Parathyroid adenoma (tissue), 2 donors: ENCODE measurements around the gene CFAP45.

Source experiments
- H2AFZ ChIP-seq: fragments of 300-600 bp; sonication (generic); one replicate; pipeline ENCODE4 v1.7.0; 2017; ENCODE audit warnings: antibody characterized with exemption, mild to moderate bottlenecking
- H3K27ac ChIP-seq: fragments of 300-600 bp; sonication (generic); one replicate; pipeline ENCODE4 v1.7.0; 2017
- H3K27me3 ChIP-seq: fragments of 300-600 bp; sonication (generic); one replicate; pipeline ENCODE4 v1.7.0; 2017; ENCODE audit warnings: low read length; ENCODE audit not compliant: control insufficient read depth, insufficient read depth
- H3K36me3 ChIP-seq: fragments of 300-600 bp; sonication (generic); one replicate; pipeline ENCODE4 v1.7.0; 2017; ENCODE audit warnings: low read length; ENCODE audit not compliant: control insufficient read depth, insufficient read depth
- H3K4me1 ChIP-seq: fragments of 300-600 bp; sonication (generic); one replicate; pipeline ENCODE4 v1.7.0; 2017; ENCODE audit warnings: control low read depth
- H3K4me2 ChIP-seq: fragments of 300-600 bp; sonication (generic); one replicate; pipeline ENCODE4 v1.7.0; 2017; ENCODE audit warnings: low read length
- H3K4me3 ChIP-seq: fragments of 300-600 bp; sonication (generic); one replicate; pipeline ENCODE4 v1.7.0; 2017; ENCODE audit warnings: low read depth, low read length
- H3K79me2 ChIP-seq: fragments of 300-600 bp; sonication (generic); one replicate; pipeline ENCODE4 v1.7.0; 2017; ENCODE audit warnings: control low read depth
- H3K9ac ChIP-seq: fragments of 300-600 bp; sonication (generic); one replicate; pipeline ENCODE4 v1.7.0; 2017; ENCODE audit warnings: mild to moderate bottlenecking
- H3K9me3 ChIP-seq: fragments of 300-600 bp; sonication (generic); one replicate; pipeline ENCODE4 v1.7.0; 2017; ENCODE audit warnings: low read length; ENCODE audit not compliant: control insufficient read depth
- TF ChIP-seq, protein P1 (sequence below): fragments of 300-600 bp; sonication (generic); IDR thresholded peaks from one replicate; pipeline ENCODE4 v1.7.0; 2017; ENCODE audit warnings: antibody characterized with exemption, mild to moderate bottlenecking
- donor health status: primary hyperparathyroidism.

CFAP45 gene

DNA sequence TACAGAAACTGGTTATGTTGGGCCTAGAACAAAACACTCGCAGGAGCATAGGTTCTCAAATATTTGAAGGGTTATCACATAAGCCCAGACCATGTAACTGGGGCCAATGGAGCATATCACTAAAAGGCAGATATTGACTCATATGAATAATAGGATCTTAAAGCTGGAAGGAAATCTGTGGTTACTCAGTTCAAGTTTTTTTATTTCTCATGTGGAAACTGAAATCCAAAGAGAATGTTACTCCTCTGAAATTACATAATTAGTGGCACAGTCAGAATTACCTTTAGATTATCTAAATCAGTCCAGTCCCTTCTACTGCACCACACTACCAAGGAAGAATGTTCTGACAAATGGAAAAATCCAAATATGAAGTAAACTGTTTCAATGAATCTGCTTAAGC lies 61.2 kb downstream of the CFAP45 start:
- H3K79me2 ChIP-seq = no peaks in the 10 kb centered on the region
- no peak overlapping the region for H3K4me2 ChIP-seq
- H3K9me3 ChIP-seq = no peaks in the 10 kb centered on the region
- H3K9ac ChIP-seq = no peak overlapping the region
- H3K36me3 ChIP-seq = no peaks in the 10 kb centered on the region
- no peaks in the 10 kb centered on the region for H3K27me3 ChIP-seq
- H3K27ac ChIP-seq = no peak overlapping the region
- H2AFZ ChIP-seq = no peak overlapping the region
- TF ChIP-seq, protein P1, sequence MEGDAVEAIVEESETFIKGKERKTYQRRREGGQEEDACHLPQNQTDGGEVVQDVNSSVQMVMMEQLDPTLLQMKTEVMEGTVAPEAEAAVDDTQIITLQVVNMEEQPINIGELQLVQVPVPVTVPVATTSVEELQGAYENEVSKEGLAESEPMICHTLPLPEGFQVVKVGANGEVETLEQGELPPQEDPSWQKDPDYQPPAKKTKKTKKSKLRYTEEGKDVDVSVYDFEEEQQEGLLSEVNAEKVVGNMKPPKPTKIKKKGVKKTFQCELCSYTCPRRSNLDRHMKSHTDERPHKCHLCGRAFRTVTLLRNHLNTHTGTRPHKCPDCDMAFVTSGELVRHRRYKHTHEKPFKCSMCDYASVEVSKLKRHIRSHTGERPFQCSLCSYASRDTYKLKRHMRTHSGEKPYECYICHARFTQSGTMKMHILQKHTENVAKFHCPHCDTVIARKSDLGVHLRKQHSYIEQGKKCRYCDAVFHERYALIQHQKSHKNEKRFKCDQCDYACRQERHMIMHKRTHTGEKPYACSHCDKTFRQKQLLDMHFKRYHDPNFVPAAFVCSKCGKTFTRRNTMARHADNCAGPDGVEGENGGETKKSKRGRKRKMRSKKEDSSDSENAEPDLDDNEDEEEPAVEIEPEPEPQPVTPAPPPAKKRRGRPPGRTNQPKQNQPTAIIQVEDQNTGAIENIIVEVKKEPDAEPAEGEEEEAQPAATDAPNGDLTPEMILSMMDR = no peak
- H3K4me1 ChIP-seq = no peaks in the 10 kb centered on the region
- no peak overlapping the region for H3K4me3 ChIP-seq

DNA sequence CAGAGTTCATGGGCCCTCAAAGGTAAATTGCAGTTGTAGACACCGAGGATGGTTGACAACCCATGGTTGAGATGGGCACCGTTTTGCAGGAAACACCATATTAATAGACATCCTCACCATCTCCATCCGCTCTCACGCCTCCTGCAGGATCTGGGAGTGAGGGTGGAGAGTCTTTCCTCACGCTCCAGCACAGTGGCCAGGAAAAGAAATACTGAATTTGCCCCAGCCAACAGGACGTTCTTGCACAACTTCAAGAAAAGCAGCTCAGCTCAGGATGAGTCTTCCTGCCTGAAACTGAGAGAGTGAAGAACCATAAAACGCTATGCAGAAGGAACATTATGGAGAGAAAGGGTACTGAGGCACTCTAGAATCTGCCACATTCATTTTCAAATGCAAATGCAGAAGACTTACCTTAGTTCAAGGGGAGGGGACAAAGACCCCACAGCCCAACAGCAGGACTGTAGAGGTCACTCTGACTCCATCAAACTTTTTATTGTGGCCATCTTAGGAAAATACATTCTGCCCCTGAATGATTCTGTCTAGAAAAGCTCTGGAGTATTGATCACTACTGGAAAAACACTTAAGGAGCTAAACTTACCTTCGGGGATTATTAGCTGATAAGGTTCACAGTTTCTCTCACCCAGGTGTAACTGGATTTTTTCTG lies 64.0 kb downstream of the CFAP45 start:
- H2AFZ ChIP-seq = no peak overlapping the region
- H3K4me1 ChIP-seq = no peaks in the 10 kb centered on the region
- no peaks in the 10 kb centered on the region for H3K27me3 ChIP-seq
- H3K36me3 ChIP-seq = no peaks in the 10 kb centered on the region
- TF ChIP-seq, protein P1 = no peak
- no peak overlapping the region for H3K27ac ChIP-seq
- no peak overlapping the region for H3K4me3 ChIP-seq
- no peaks in the 10 kb centered on the region for H3K9me3 ChIP-seq
- no peak overlapping the region for H3K4me2 ChIP-seq
- no peaks in the 10 kb centered on the region for H3K79me2 ChIP-seq
- no peak overlapping the region for H3K9ac ChIP-seq

DNA sequence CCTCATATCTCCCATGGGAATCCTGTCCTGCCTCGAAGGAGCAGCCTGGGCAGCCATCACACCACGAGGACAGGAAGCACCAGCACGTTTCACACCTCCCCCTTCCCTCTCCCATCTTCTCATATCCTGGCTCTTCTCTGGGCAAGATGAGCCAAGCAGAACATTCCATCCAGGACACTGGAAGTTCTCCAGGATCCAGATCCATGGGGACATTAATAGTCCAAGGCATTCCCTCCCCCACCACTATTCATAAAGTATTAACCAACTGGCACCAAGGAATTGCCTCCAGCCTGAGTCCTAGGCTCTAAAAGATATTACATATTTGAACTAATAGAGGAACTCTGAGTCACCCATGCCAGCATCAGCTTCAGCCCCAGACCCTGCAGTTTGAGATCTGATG lies 64.6 kb downstream of the CFAP45 start:
- H3K4me3 ChIP-seq = no peak overlapping the region
- H3K27ac ChIP-seq = no peak overlapping the region
- no peaks in the 10 kb centered on the region for H3K27me3 ChIP-seq
- no peak overlapping the region for H3K9ac ChIP-seq
- no peaks in the 10 kb centered on the region for H3K9me3 ChIP-seq
- TF ChIP-seq, protein P1 = no peak
- H3K79me2 ChIP-seq = no peaks in the 10 kb centered on the region
- H3K4me1 ChIP-seq = no peaks in the 10 kb centered on the region
- no peak overlapping the region for H2AFZ ChIP-seq
- no peaks in the 10 kb centered on the region for H3K36me3 ChIP-seq
- no peak overlapping the region for H3K4me2 ChIP-seq

DNA sequence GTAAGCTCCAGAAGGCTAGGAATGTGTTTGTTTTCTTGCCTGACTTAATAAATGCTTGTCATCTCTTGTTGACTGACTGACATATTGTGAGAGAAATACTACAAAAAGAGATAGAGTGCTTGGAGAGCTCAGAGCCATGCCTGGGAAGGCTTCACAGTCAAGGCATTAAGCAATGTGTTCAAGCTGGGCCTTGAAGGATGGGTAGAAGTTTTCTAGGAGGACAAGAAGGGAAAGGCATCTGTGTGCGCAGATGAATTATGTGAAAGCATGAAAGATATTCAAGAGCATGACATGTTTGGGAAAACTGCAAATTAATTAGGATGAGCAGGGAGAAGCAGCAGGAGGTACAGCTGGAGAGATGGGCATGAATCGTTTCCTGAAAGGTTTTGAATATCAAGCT lies 67.7 kb downstream of the CFAP45 start:
- H3K4me2 ChIP-seq = no peak overlapping the region
- H3K9me3 ChIP-seq = no peaks in the 10 kb centered on the region
- H3K9ac ChIP-seq = no peak overlapping the region
- H3K36me3 ChIP-seq = no peaks in the 10 kb centered on the region
- no peak overlapping the region for H2AFZ ChIP-seq
- TF ChIP-seq, protein P1 = no peak
- peaks cover 13% of the 10 kb centered on the region for H3K4me1 ChIP-seq
- no peaks in the 10 kb centered on the region for H3K27me3 ChIP-seq
- H3K4me3 ChIP-seq = no peak overlapping the region
- no peak overlapping the region for H3K27ac ChIP-seq
- H3K79me2 ChIP-seq = no peaks in the 10 kb centered on the region
